Measurements from ENCODE around the gene AUP1. TPM values are rescaled to one million over a fixed set of nuclear protein-coding genes. Genes with fewer than 3 reads are reported as not detected.

The AUP1 gene
- 10 to 100 TPM; 90.8 to 92.7 TPM for total RNA-seq

GRCh38 chr2:74529357-74530238 is at the start of gene AUP1, which contains the start of gene HTRA2:
Gene AUP1 (minus strand): TSS chr2:74529706. CDS start chr2:74529629, 77 bp downstream.
Gene HTRA2 (plus strand): TSS chr2:74529933. CDS start chr2:74530007, 74 bp downstream.
- Mint-ChIP-seq H3K9me3 (no peaks in the 10 kb centered on the region), H3K27me3 (no peaks in the 10 kb centered on the region), H3K36me3 (ENCODE audit: low read depth) (peaks cover 68% of the 10 kb centered on the region), H3K4me3 (peak within 1 kb of the TSS; percentile 98), H3K27ac (peak within 1 kb of the TSS; percentile 93), H3K4me1 (ENCODE audit: low read depth) (peaks cover 40% of the 10 kb centered on the region)
- CTCF ChIA-PET: interaction anchor here (0.9 to 6.4 kb wide), 9 partner anchors 9 to 72 kb away, joined by 3 to 54 read pairs (median 6); partner anchors contain the start of genes CCDC142, TTC31 and WBP1
- peak; percentile 86 for ATAC-seq
- TF ChIP-seq CTCF (IDR thresholded peaks at IDR 0.05): no peak
- intact Hi-C loops (cut with micrococcal nuclease): loop anchor here (5.0 kb wide), 2 partner anchors 47 to 58 kb away; partner anchors contain the start of genes CCDC142 and TTC31
- DNase-seq: peak; percentile 98
- POLR2A ChIA-PET: interaction anchor here (0.6 to 4.1 kb wide), 18 partner anchors 9 to 792 kb away, joined by 3 to 38 read pairs (median 4); partner anchors contain the start of genes CCDC142, INO80B, PCGF1 and TTC31

- intact Hi-C loops (cut with micrococcal nuclease): no loop called here
- peaks cover 2% of the 10 kb centered on the region for H3K36me3 Mint-ChIP-seq (ENCODE audit: low read depth)
- H3K4me1 Mint-ChIP-seq (ENCODE audit: low read depth): peaks cover 20% of the 10 kb centered on the region
- no peak overlapping the region for H3K27ac Mint-ChIP-seq
- ATAC-seq (no peak), DNase-seq (no peak)
- H3K9me3 Mint-ChIP-seq: no peaks in the 10 kb centered on the region
- ChIA-PET POLR2A (interaction anchor here (0.6 to 1.1 kb wide), 2 partner anchors 12 to 21 kb away, joined by 4 read pairs; no protein-coding TSS in a partner anchor), CTCF (interaction anchor here (1.0 to 7.6 kb wide), 6 partner anchors 10 to 137 kb away, joined by 3 to 54 read pairs (median 4); no protein-coding TSS in a partner anchor)
- no peak for TF ChIP-seq CTCF (IDR thresholded peaks at IDR 0.05)
- no peak overlapping the region for H3K4me3 Mint-ChIP-seq
- H3K27me3 Mint-ChIP-seq: peaks cover 1% of the 10 kb centered on the region
These were observed 48.9 kb upstream of the AUP1 start for GRCh38 chr2:74578408-74578807.

- intact Hi-C loops (cut with micrococcal nuclease): no loop called here
- ChIA-PET CTCF (interaction anchor here (0.5 to 7.6 kb wide), 6 partner anchors 8 to 328 kb away, joined by 3 to 54 read pairs (median 3); no protein-coding TSS in a partner anchor), POLR2A (interaction anchor here (1.1 kb wide), 2 partner anchors 47 to 80 kb away, joined by 3 to 4 read pairs; no protein-coding TSS in a partner anchor)
- H3K4me1 Mint-ChIP-seq (ENCODE audit: low read depth): peaks cover 21% of the 10 kb centered on the region
- peak; percentile 21 for DNase-seq
- peaks cover 1% of the 10 kb centered on the region for H3K27me3 Mint-ChIP-seq
- ATAC-seq: peak; percentile 48
- TF ChIP-seq CTCF (IDR thresholded peaks at IDR 0.05): no peak
- no peak overlapping the region for H3K4me3 Mint-ChIP-seq
- H3K27ac Mint-ChIP-seq: no peak overlapping the region
- no peaks in the 10 kb centered on the region for H3K9me3 Mint-ChIP-seq
- H3K36me3 Mint-ChIP-seq (ENCODE audit: low read depth): peaks cover 2% of the 10 kb centered on the region
These were observed 47.9 kb upstream of the AUP1 start for GRCh38 chr2:74577448-74577847.

- no peaks in the 10 kb centered on the region for H3K9me3 Mint-ChIP-seq
- H3K27ac Mint-ChIP-seq: no peak overlapping the region
- H3K27me3 Mint-ChIP-seq: peaks cover 1% of the 10 kb centered on the region
- no peak for TF ChIP-seq CTCF (IDR thresholded peaks at IDR 0.05)
- POLR2A ChIA-PET: interaction anchor here (1.1 kb wide), 2 partner anchors 46 to 79 kb away, joined by 3 to 4 read pairs; no protein-coding TSS in a partner anchor
- H3K4me3 Mint-ChIP-seq: no peak overlapping the region
- CTCF ChIA-PET: interaction anchor here (1.0 to 7.6 kb wide), 5 partner anchors 9 to 24 kb away, joined by 3 to 54 read pairs (median 3); no protein-coding TSS in a partner anchor
- H3K36me3 Mint-ChIP-seq (ENCODE audit: low read depth): peaks cover 2% of the 10 kb centered on the region
- H3K4me1 Mint-ChIP-seq (ENCODE audit: low read depth): peaks cover 23% of the 10 kb centered on the region
- no peak for DNase-seq
- no peak for ATAC-seq
- intact Hi-C loops (cut with micrococcal nuclease): no loop called here
These were observed 47.3 kb upstream of the AUP1 start for GRCh38 chr2:74576863-74577229.

All from activated CD8-positive, alpha-beta T cell treated with anti-CD3 and anti-CD28 coated beads for 36 hours (primary cell).